GM12873 (cell line): ENCODE results near the gene PRR12.

Source experiments
- TF ChIP-seq, protein P1 (sequence below): IDR thresholded peaks from 2 replicates; pipeline ENCODE4 v1.5.1; 2012; ENCODE audit warnings: low read depth, mild to moderate bottlenecking, moderate library complexity, low read length, control low read depth; ENCODE audit not compliant: insufficient read depth; ENCODE audit errors: missing control alignments

PRR12 gene, protein sequence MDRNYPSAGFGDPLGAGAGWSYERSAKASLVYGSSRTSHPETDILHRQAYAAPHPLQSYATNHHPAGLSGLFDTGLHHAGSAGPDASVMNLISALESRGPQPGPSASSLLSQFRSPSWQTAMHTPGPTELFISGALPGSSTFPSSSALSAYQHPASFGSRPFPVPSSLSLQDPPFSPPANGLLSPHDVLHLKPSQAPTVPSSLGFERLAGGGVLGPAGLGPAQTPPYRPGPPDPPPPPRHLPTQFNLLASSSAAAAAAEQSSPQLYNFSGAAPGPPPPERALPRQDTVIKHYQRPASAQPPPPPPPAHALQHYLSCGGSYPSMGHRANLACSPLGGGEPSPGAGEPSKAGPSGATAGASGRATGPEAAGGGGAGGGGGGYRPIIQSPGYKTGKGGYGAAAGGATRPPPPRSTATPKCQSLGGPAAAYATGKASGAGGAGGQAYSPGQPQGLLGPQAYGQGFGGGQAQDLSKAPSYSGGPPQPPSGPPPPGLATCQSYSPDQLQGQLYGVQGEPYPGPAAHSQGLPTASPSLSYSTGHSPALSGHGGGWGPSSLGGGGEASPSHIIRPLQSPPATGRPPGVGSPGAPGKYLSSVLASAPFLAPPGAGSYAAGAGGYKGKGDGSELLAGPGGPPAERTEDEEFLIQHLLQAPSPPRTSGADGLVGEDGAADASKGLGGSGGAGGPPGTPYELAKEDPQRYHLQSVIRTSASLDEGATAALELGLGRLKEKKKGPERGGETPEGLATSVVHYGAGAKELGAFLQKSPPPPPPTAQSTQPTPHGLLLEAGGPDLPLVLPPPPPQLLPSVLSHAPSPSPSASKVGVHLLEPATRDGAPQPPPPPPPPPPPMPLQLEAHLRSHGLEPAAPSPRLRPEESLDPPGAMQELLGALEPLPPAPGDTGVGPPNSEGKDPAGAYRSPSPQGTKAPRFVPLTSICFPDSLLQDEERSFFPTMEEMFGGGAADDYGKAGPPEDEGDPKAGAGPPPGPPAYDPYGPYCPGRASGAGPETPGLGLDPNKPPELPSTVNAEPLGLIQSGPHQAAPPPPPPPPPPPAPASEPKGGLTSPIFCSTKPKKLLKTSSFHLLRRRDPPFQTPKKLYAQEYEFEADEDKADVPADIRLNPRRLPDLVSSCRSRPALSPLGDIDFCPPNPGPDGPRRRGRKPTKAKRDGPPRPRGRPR (N-terminal part only)

GRCh38 chr19:49590971-49591730 is at the start of gene PRR12:
TSS of gene PRR12 (plus strand) at chr19:49591182. CDS start at chr19:49591655, 473 bp downstream.
- TF ChIP-seq, protein P1, sequence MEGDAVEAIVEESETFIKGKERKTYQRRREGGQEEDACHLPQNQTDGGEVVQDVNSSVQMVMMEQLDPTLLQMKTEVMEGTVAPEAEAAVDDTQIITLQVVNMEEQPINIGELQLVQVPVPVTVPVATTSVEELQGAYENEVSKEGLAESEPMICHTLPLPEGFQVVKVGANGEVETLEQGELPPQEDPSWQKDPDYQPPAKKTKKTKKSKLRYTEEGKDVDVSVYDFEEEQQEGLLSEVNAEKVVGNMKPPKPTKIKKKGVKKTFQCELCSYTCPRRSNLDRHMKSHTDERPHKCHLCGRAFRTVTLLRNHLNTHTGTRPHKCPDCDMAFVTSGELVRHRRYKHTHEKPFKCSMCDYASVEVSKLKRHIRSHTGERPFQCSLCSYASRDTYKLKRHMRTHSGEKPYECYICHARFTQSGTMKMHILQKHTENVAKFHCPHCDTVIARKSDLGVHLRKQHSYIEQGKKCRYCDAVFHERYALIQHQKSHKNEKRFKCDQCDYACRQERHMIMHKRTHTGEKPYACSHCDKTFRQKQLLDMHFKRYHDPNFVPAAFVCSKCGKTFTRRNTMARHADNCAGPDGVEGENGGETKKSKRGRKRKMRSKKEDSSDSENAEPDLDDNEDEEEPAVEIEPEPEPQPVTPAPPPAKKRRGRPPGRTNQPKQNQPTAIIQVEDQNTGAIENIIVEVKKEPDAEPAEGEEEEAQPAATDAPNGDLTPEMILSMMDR, result no peak

DNA sequence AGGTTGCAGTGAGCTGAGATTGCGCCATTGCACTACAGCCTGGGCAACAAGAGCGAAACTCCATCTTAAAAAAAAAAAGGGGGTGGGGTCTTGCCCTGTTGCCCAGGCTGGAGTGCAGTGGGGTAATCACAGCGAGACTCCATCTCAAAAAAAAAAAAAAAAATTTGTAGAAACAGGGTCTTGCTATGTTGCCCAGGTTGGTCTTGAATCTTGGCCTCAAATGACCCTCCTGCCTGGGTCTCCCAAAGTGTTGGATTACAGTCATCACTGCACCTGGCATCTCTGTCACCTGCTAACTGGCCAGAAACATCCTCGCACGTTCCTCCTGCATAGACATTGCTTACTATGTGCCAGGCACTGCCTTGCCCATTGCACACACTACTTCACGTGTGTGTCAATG is 49.1 kb upstream of the PRR12 start:
- TF ChIP-seq, protein P1, result no peak

DNA sequence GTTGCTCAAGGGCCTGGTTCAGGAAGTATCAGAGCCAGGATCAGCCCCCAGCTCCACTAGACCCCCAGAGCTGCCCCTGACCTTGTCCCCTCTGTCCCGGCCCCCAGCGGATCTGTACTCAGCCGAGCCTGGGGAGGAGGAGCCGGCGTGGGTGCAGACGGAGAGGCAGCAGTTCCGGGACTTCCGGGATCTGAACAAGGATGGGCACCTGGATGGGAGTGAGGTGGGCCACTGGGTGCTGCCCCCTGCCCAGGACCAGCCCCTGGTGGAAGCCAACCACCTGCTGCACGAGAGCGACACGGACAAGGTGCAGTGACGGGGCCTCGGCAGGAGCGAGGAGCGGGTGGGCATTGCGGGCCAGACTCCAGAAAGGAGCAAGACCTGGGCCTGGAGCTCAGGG is 48.5 kb upstream of the PRR12 start:
- TF ChIP-seq, protein P1, result no peak

- TF ChIP-seq, protein P1, result no peak
Measured at GRCh38 chr19:49543032-49543431, 48.0 kb upstream of the PRR12 start.

DNA sequence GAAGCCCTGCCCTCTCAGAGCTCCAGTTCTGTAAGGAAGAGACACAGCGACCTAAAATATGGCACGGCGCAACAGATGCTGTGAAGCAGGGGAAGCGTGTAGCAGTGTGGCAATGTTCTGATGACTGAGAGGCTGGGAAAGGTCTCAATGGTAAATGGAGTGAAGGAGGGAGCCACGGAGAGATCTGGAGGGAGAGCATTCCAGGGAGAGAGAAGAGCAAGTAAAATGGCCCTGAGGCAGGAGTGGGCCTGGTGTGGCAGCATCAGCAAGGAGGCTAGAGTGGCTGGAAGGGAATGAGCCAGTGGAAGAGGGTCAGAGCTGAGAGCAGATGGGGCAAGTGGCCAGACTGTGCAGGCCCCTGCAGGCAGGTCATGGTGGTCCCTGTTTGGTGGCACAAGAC is 46.8 kb upstream of the PRR12 start:
- TF ChIP-seq, protein P1, result no peak

DNA sequence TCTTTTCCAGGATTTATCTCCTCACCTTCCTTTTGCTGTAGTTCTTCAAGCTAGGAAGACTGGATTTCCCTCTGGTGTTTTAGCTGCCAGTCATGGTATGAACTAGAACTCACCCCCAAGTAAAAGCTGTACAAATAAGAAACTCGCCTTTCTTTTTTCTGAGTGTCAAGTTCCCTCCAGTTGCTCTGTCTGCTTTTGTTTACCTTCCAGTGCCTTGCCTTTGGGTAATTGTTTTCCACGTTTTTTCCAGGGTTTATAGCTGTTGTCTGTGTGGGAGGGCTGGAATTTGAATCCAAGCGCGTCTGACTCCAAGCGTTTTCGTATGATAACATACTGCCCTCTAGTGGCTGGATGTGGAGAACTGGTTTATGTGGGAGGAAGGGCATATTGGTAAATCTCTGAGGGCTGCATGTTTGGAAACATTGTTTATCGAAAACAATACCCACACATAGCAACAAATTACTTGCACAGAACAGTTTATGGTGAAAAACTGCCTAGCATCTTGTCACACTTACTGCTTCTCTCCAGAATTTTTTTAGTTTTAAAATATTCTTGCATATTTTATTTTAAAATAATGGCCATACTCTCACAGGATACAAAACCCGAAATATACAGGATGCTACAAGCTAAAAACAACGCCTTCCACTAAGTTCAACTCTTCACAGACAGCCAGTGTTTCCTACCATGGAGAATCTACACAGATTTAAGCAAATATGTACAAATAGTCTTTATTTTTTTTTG is 44.0 kb upstream of the PRR12 start:
- TF ChIP-seq, protein P1, result peak; percentile 82
